ENCODE measurements around the gene ITPK1. TPM values are rescaled to one million over a fixed set of nuclear protein-coding genes. Genes with fewer than 3 reads are reported as not detected.

Gene ITPK1
- total and polyA plus RNA-seq, 2 donors (not counting 3 experiments of a cell fraction or from before 2014, with no cell fraction given), result 39.6 to 51.8 TPM

DNA sequence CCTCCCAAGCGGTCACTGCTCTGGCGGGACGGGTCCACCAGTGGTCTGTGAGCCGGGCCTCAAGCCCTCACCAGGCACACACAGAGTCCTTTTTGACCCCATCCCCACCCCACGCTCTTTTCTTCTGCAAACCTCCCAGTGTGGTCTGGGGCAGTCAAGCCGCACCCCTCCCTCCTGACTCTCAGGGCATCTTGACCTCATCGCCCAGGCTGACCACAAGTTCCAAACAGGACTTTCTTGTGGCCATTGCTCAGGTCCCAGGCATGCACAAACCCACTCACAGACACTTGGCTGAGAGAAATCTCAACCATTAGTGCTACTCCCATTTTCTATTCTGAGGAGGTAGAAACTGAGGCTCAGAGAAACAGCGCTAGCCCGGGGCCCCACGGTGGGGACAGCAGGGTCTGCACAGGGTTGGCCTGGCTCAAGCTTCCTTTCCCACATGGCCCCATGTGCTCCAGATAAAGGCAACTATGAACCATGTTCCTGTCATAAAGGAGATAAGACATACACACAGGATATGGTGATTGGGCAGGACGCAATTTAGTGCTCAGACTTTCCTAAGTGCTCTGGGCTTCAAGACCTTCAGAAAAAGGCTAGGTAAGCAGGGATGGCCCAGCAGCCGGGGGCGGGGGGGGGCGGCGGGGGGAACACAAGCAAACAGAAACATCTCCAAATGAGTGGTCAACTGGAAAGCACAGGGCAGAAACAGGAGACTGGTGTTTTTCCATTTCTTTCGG is 69.6 kb downstream of the ITPK1 start:
- no peak overlapping the region for H2AFZ ChIP-seq (ENCODE audit: low read depth, low read length)
- peak; percentile 52 for DNase-seq (ENCODE audit: low read depth, low spot score)
- H4K20me1 ChIP-seq (replicated peaks; ENCODE audit: control insufficient read depth, extremely low read depth, insufficient read depth, low read length), result no peaks in the 10 kb centered on the region
- H3K4me1 ChIP-seq (ENCODE audit: control insufficient read depth, extremely low read depth, insufficient read depth, low read length), result peaks cover 48% of the 10 kb centered on the region
- no peak overlapping the region for H3K9ac ChIP-seq (replicated peaks; ENCODE audit: extremely low read depth, insufficient read depth, low read length)
- TF ChIP-seq GATA2 (IDR thresholded peaks at IDR 0.05; ENCODE audit: insufficient read depth, insufficient read length, low read depth, low read length) (peak; percentile 57), FOS (IDR thresholded peaks at IDR 0.05; ENCODE audit: borderline replicate concordance, insufficient read depth, low read length) (no peak)
- dilution Hi-C loops (cut with MboI; ENCODE audit: extremely low pct_ligation_motif_present, low sequenced_read_pairs) (no loop called here), intact Hi-C loops (cut with micrococcal nuclease) (no loop called here)
- no peaks in the 10 kb centered on the region for H3K79me2 ChIP-seq (ENCODE audit: control insufficient read depth, insufficient read depth, low read length)
- H3K9me3 ChIP-seq (replicated peaks; ENCODE audit: control insufficient read depth, insufficient read depth, low read length), result no peaks in the 10 kb centered on the region
- POLR2A ChIA-PET, result no interaction called here
- no peaks in the 10 kb centered on the region for H3K36me3 ChIP-seq (ENCODE audit: control insufficient read depth in 2 of 2, extremely low read depth in 1 of 2, insufficient read depth in 2 of 2, low read length in 2 of 2)
- peak; percentile 72 for FAIRE-seq
- H3K27me3 ChIP-seq (ENCODE audit: control insufficient read depth in 2 of 2, insufficient read depth in 2 of 2, low read length in 2 of 2), result no peaks in the 10 kb centered on the region
- no peak overlapping the region for H3K4me3 ChIP-seq (replicated peaks in 1 of 3; ENCODE audit: insufficient read depth in 1 of 3, low read depth in 1 of 3, low read length in 3 of 3)
- no TSS peak for BruUV-seq (replicated peaks)
- H3K9me1 ChIP-seq (replicated peaks; ENCODE audit: control insufficient read depth, extremely low read depth, insufficient read depth, low read length), result no peaks in the 10 kb centered on the region
- no peak overlapping the region for H3K27ac ChIP-seq (ENCODE audit: insufficient read depth, low read depth, low read length)
- H3K4me2 ChIP-seq (ENCODE audit: insufficient read depth, low read length), result no peak overlapping the region
- CTCF ChIA-PET, result no interaction called here

DNA sequence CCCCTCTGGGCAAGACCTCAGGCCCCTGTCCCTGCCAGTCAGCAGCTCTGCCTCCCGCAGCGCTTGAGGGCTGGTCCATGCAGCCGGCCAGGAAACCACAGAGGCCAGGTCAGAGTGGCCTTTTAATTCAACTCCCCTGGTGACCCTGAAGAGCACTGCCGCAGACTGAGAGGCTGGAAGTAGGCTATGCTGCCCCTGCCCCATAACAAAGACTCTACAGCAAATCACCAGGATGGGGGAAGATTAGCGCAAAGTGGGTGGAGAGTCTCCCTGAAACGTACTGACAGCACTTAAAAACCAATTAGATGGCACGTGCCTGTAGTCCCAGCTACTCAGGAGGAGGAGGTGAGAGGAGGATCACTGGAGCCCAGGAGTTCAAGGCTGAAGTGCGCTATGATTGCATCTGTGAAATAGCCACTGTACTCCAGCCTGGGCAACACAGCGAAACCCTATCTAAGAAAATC is 70.5 kb downstream of the ITPK1 start:
- peak; percentile 84 for FAIRE-seq
- H3K9ac ChIP-seq (replicated peaks; ENCODE audit: extremely low read depth, insufficient read depth, low read length), result no peak overlapping the region
- no peak overlapping the region for H2AFZ ChIP-seq (ENCODE audit: low read depth, low read length)
- no peaks in the 10 kb centered on the region for H3K36me3 ChIP-seq (ENCODE audit: control insufficient read depth in 2 of 2, extremely low read depth in 1 of 2, insufficient read depth in 2 of 2, low read length in 2 of 2)
- no TSS peak for BruUV-seq (replicated peaks)
- CTCF ChIA-PET, result no interaction called here
- no peak overlapping the region for H3K4me2 ChIP-seq (ENCODE audit: insufficient read depth, low read length)
- H3K27ac ChIP-seq (ENCODE audit: insufficient read depth, low read depth, low read length), result no peak overlapping the region
- dilution Hi-C loops (cut with MboI; ENCODE audit: extremely low pct_ligation_motif_present, low sequenced_read_pairs), result no loop called here
- DNase-seq (ENCODE audit: low read depth, low spot score), result peak; percentile 16
- no peaks in the 10 kb centered on the region for H3K9me1 ChIP-seq (replicated peaks; ENCODE audit: control insufficient read depth, extremely low read depth, insufficient read depth, low read length)
- no peak overlapping the region for H3K4me3 ChIP-seq (replicated peaks in 1 of 3; ENCODE audit: insufficient read depth in 1 of 3, low read depth in 1 of 3, low read length in 3 of 3)
- peaks cover 52% of the 10 kb centered on the region for H3K4me1 ChIP-seq (ENCODE audit: control insufficient read depth, extremely low read depth, insufficient read depth, low read length)
- no peaks in the 10 kb centered on the region for H3K9me3 ChIP-seq (replicated peaks; ENCODE audit: control insufficient read depth, insufficient read depth, low read length)
- POLR2A ChIA-PET, result no interaction called here
- intact Hi-C loops (cut with micrococcal nuclease), result no loop called here
- TF ChIP-seq POLR2AphosphoS5 (IDR thresholded peaks at IDR 0.05; ENCODE audit: insufficient read depth, low read depth, low read length), result no peak
- no peak for TF ChIP-seq EZH2 (IDR thresholded peaks at IDR 0.05; ENCODE audit: borderline replicate concordance, low read depth, low read length, severe bottlenecking)
- no peak for TF ChIP-seq JUN (IDR thresholded peaks at IDR 0.05; ENCODE audit: borderline replicate concordance, insufficient read depth, insufficient read length, low read depth)
- TF ChIP-seq, protein P1, sequence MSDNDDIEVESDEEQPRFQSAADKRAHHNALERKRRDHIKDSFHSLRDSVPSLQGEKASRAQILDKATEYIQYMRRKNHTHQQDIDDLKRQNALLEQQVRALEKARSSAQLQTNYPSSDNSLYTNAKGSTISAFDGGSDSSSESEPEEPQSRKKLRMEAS (IDR thresholded peaks at IDR 0.05; ENCODE audit: insufficient read depth, insufficient read length), result no peak
- no peak for TF ChIP-seq MYC (IDR thresholded peaks at IDR 0.05; ENCODE audit: low read depth, low read length)
- TF ChIP-seq GATA2 (IDR thresholded peaks at IDR 0.05; ENCODE audit: insufficient read depth, insufficient read length, low read depth, low read length), result no peak
- no peaks in the 10 kb centered on the region for H3K27me3 ChIP-seq (ENCODE audit: control insufficient read depth in 2 of 2, insufficient read depth in 2 of 2, low read length in 2 of 2)
- H3K79me2 ChIP-seq (ENCODE audit: control insufficient read depth, insufficient read depth, low read length), result no peaks in the 10 kb centered on the region
- no peaks in the 10 kb centered on the region for H4K20me1 ChIP-seq (replicated peaks; ENCODE audit: control insufficient read depth, extremely low read depth, insufficient read depth, low read length)
